GM19452 (cell line): ENCODE results near the gene TTC7B.

Experiments
- ATAC-seq: cut with Tn5 transposase; IDR thresholded peaks from one replicate; pipeline ENCODE4 v1.9.1; 2021; ENCODE audit not compliant: unreplicated experiment

TTC7B gene

DNA sequence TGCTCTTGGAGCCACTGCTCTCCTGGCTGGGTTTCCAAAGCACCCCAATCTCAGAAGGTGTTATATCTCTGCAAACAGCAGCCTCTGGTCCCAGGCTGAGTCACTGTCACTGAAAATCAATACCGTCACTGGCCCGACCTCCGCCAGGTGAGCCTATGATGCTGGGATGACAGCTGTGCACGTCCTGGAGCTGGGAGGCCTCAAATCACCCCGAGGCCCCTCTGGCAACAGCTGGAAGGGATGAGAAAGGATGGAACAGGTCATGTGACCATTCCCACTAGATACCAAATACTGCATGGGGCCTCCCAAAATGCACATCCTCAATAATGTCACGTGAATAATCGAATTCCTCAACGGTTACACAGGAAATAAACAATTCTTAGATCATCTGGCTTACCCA, 190.8 kb downstream of the TTC7B start:
- no peak for ATAC-seq

- ATAC-seq, result no peak
These were observed 191.4 kb downstream of the TTC7B start for GRCh38 chr14:90624732-90625400.

DNA sequence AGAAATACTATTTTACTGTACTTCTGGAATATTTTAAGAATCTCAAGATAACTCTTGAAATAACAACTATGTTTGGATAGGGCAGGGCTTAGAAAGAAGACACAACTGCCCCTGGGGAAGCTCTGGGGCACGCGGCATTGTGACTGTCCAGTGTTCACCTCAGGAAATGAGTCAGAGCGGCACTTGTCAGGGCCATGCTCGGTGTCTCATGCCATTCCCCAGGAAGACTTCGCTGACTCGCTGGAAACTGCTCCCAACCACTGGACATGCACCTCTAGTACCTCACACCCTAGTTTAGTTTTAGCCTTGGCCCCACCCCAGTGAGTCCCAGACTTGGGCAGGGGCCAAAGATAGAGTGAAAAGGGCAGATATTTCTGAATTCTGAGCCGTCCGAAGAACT, 192.0 kb downstream of the TTC7B start:
- no peak for ATAC-seq

DNA sequence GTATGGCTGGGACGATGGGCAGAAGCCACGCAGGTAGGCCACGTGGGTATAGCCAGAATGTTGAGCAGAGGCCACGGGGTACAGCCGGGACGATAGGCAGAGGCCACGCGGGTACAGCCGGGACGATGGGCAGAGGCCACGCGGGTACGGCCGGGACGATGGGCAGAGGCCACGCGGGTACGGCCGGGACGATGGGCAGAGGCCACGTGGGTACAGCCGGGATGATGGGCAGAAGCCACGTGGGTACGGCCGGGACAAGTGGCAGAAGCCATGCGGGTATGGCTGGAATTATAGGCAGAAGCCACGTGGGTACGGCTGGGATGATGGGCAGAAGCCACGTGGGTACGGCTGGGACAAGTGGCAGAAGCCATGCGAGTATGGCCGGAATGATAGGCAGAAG, 195.0 kb downstream of the TTC7B start:
- ATAC-seq, result no peak

DNA sequence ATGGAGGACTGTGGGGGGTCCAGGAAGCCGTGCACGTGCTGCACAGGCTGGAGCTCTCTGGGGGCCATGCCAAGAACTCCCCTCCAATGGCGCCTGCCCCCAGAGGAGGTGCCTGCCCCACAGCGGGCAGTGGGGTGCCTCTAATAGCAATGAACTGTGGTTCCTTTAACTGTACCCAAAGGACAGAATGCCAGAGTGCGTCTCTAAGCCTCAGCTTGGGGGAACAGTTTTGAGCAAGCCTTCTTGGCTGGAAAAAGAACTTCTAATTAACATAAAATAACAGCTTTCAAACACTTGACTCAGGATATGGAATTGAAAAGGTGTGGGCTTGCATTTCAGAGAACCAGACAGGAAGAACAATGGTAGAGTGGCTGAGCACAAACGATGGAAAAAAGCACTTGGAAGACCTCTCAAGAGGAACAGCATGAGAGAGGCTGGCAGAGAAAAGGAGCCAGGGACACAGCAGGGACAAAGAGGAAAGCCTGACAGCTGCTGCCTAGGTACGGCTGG, 195.6 kb downstream of the TTC7B start:
- ATAC-seq, result no peak

DNA sequence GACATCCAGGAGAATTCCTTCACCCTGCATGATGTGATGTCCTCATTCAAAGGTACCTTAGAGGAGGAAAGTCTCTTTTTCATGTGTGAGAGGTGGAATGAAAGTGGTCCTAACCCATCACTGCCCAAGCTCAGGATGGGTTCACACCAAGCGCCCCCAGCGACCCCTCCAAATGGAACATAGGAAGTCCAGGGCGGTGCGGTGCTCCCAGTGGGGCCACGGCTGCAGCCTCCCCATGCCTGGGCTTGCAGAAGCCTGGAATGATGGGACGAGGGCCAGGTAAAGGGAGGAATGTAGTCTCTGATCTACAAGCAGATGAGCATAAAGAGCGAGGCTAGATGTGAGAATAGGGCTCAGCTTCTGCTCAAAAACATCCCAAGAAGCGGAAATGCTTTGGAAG, 196.3 kb downstream of the TTC7B start:
- no peak for ATAC-seq

DNA sequence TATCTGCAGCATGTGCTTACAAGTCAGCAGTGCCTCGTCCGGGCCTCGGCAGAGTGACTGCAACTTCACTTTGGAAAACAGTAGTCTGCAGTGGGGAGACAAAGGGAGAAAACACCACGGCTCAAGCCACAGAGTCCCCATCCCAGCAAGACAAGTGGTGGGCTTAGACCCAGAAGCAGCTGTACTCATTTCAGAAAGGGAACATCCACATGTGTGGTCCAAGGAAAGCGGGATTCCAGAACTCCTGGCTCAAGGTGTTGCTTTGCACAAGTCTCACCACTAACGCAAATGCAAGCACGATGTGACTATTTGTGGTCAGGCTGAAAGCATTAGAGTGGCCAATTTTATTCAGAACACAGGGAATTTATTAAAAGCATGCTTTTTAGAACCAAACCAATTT, 198.3 kb downstream of the TTC7B start:
- ATAC-seq, result no peak

GRCh38 chr14:90616881-90617280, 199.3 kb downstream of the TTC7B start:
- no peak for ATAC-seq

- no peak for ATAC-seq
These were observed 199.9 kb downstream of the TTC7B start for GRCh38 chr14:90616313-90616712.

DNA sequence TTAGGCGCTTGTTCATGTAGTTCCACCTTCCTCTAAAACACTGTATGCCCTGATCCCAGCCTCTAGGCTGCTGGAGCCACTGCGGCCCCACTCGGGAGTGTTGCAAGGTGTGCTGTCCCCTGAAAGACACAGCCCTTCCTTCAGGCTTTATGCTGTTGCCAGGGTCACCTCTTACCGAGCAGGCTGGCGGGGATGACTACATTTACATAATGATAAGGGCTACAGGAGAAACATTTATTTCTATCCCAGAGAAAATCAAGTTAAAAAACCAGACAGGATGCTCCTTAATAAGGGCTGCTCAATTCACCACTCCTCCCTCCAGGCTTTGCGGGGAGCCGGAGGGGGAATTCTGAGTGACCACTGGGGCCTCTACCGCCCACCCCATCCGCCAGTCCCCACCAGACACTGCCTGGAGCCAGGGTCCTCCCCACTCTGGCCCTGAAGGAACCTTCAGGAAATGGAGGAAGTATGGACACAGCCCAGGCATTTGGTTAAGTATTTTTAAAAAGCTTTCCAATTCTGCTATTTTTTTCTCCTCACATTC, 200.6 kb downstream of the TTC7B start:
- no peak for ATAC-seq

GRCh38 chr14:90614696-90615516, 201.3 kb downstream of the TTC7B start:
- ATAC-seq, result no peak

DNA sequence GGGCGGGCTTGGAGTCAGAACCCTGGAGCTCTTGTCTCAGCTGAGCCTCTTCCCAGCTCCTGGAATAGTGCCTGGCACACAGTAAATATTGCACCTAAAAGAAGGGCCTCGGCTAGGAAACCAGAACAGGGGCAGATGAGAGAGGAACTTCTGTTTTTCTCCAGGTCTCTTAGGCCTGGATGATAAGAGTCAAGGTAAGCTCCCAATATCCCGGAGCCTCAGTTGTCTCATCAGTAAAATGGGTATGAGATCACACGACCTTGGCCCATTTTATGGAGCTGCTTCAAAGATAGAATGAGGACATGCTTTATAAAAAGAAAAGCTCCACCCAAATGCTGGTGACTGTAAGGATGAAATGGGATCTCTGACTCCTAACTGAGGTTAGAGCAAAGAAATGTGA, 202.2 kb downstream of the TTC7B start:
- ATAC-seq, result no peak

GRCh38 chr14:90613453-90613852, 202.8 kb downstream of the TTC7B start:
- ATAC-seq, result no peak

DNA sequence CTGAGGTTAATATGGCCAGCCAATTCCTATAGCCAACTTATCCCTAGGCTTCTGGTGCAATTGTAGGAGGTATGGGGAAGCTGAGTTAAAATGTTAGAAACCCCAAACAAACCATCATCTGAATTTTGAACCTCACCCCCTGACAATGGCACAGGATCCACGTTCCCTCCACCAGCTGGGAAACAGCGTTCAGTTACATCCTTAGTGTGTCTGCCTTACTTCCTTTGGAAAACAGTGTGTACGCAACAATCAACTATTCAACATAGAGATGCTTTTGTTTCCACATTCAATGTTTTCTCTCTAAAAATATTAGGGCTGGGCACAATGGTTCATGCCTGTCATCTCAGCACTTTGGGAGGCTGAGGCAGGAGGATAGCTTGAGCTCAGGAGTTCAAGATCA, 203.4 kb downstream of the TTC7B start:
- no peak for ATAC-seq

DNA sequence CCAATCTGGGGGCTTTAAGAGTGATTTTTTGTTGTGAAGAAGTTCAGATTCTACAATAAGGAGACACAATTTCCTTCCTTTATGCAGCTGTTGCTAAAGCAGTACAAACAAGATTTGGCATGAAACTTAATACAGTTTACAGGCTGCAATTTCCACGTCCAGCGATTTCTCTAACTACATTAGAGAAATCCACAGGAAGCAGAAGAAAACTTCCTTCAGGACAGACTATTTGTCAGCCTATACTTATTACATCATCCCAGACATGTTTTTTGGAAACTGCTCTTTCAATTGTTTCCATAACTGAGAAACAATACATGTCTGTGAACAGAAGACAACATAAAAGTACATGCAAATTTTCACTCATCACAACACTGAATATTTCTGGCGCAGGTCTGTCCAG, 204.3 kb downstream of the TTC7B start:
- no peak for ATAC-seq

GRCh38 chr14:90611501-90611900, 204.7 kb downstream of the TTC7B start:
- no peak for ATAC-seq

DNA sequence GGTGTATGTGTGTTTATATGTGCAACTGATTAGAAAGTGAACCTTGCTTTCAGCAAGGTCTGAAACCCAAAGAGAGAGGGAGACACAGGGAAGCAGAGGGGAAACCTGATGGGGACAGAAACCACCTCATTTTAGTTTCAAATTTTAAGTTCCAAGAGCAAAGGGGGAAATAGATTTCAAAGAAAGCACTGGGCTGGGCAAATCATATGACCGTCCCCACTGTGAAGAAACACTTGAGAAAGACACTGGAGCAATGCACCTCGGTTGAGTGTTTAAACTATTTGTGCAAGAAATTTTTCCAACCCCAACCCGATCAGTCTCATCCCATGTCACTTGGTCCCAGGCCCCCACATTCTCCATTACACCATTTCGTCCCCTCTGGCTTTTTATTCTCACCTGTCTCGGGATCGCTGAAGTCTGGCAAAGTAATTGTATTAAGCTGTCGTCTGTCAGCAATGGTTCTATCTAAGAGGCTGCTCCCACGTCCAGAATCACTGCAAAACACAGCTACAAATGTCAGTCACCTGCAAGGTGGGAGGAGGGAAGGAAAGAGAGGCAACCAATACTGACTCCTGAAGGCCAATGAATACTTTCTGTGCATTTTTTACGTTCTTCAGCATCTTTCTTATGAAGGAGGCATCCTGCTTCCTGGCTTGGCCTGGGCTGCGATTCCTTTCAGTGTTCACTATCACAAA, 205.7 kb downstream of the TTC7B start:
- ATAC-seq, result no peak

GRCh38 chr14:90609376-90609775, 206.9 kb downstream of the TTC7B start:
- ATAC-seq, result no peak

- ATAC-seq, result no peak
These were observed 207.3 kb downstream of the TTC7B start for GRCh38 chr14:90608929-90609341.

- no peak for ATAC-seq
These were observed 207.9 kb downstream of the TTC7B start for GRCh38 chr14:90608281-90608680.

DNA sequence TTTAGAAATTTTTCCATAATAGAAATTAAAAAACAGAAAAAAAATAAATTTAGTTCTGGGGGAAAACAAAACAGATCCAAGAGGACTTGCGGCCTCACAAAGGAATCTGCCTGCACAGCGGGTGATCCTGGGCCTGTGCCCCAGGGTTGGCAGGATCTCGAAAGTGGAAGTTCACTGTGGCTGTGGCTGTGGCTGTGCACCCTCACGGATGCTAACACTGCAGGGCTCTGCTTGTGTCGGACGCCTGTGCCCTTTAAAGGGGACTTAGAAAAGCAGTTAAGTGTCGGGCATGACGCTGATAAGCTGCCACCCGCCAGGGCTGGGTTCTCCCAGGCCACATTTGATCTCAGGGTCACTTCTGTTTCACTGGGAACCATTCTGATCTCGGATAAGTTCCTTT, 209.1 kb downstream of the TTC7B start:
- ATAC-seq, result no peak

DNA sequence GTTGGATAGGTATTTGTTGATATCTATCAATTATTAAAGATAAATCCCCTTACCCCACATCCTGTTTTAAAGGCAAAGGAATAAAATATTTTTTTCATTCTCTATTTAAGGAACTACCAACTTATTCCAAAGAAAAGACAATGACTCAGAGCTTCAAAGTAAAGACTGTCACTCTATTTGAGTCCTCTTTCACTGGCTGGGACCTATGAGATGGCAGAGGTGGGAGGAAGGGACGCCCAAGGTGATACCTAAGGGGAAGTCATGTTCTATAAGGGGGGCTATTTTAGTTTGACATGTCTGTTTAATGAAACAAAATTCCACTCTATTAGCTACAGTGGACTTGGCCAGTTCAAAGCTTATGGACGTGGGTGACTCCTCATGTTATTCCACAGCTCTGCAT, 209.8 kb downstream of the TTC7B start:
- no peak for ATAC-seq
